ENCODE measurements around the gene PCIF1. TPM values are rescaled to one million over a fixed set of nuclear protein-coding genes. Genes with fewer than 3 reads are reported as not detected.

The PCIF1 gene
- total RNA-seq, 4 donors from 2014 or later, result 20.7 to 39.2 (median 24.8) TPM

DNA sequence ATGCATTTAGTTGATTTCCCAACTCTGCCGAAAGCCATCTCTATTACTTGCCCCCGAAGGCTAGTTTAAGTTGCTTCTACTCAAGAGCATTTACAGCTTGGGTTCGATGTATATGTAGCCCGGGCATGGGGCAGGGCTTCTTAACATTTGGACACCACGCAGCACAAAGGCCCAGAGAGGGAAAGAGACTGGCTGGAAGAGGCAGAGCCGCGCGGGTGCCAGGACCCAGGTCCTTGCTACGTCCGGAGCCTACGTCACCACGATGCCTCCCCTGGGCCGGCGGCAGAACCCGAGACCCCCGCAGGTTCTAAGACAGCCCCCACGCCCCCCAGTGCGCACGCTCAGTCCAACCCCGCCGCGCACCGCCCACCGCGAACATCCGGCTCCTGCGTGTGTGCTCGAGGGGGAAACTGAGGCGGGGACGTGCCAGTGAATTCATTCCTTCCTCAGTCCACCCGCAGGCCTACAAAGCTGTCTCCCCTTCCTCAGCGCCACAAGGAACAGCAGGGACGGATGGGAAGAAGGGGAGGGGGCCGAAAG is 367 bp upstream of the PCIF1 start:
- TF ChIP-seq, protein P1, sequence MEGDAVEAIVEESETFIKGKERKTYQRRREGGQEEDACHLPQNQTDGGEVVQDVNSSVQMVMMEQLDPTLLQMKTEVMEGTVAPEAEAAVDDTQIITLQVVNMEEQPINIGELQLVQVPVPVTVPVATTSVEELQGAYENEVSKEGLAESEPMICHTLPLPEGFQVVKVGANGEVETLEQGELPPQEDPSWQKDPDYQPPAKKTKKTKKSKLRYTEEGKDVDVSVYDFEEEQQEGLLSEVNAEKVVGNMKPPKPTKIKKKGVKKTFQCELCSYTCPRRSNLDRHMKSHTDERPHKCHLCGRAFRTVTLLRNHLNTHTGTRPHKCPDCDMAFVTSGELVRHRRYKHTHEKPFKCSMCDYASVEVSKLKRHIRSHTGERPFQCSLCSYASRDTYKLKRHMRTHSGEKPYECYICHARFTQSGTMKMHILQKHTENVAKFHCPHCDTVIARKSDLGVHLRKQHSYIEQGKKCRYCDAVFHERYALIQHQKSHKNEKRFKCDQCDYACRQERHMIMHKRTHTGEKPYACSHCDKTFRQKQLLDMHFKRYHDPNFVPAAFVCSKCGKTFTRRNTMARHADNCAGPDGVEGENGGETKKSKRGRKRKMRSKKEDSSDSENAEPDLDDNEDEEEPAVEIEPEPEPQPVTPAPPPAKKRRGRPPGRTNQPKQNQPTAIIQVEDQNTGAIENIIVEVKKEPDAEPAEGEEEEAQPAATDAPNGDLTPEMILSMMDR (IDR thresholded peaks at IDR 0.05; ENCODE audit: low read depth), result no peak

DNA sequence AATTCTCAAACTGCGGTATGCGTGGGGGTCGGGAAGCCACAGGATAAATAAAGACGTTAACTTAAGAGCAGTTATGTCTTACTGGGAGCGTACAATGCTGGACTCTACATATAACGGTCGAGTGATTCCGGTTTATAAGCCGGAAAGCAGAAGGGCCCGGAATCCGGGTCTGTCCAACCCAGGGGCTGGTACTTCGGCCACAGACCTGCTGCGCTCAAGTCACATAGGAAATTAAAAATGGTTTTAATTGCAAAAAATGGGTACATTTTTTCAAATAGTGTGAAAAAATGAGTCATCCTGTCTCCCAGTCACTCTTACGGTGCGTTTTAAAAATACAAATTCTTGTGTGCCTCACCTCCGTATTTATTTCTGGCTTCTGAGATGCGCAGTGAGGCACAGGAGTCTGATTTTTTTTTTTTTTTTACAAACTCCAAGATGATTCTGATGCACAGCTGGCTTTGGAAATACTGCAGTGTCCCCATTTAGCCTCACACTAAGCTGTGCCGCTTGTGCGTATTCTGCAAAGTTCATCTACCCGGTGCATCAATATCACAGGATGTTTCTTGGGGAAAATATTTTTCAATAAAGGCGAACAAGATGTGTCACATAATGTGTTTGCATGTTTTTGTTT is 1.0 kb downstream of the PCIF1 start:
- TF ChIP-seq, protein P1 (IDR thresholded peaks at IDR 0.05; ENCODE audit: low read depth), result no peak

DNA sequence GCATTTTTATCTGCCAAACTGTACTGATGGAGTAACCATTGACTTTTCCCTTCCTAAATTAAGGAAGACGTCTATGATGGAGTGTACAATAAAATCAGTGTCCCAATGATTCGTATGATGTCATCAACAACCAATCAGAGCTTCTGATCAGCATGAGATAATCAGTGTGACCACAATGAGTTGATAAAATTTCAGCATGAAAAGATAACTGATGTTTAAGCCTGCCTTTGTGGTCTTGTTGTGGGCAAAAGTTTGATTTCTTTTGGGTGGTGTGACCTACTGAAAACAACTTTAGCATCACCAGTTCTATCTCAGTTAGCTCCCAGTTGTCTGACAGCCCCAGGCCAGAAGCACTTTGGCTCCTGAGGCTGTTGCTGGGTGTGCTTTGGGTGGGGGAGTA is 3.3 kb downstream of the PCIF1 start:
- TF ChIP-seq, protein P1 (IDR thresholded peaks at IDR 0.05; ENCODE audit: low read depth), result no peak

DNA sequence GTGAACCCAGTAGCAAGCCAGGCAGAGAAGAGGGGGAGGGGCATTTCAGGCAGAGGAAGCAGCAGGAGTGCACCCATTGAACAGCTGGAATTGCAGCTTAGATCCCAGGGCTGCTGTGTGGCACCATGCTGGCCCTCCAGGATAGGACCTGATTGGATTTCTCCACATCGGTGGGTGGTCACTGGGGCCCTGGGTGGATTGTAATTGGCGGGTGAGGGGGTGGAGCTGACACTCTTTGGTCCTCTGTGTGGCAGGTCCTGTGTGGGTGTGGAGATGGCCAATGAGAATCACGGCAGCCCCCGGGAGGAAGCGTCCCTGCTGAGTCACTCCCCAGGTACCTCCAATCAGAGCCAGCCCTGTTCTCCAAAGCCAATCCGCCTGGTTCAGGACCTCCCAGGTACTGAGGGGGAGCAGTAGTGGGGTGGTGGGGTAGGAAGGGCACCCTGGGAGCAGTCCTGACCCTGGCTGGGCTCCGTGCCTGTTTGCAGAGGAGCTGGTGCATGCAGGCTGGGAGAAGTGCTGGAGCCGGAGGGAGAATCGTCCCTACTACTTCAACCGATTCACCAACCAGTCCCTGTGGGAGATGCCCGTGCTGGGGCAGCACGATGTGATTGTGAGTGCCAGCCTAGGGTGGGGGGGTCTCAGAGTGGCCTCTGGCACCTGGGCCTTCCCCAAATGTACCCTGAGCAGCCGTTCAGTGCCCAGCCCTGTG is 4.4 kb downstream of the PCIF1 start:
- TF ChIP-seq, protein P1 (IDR thresholded peaks at IDR 0.05; ENCODE audit: low read depth), result no peak

DNA sequence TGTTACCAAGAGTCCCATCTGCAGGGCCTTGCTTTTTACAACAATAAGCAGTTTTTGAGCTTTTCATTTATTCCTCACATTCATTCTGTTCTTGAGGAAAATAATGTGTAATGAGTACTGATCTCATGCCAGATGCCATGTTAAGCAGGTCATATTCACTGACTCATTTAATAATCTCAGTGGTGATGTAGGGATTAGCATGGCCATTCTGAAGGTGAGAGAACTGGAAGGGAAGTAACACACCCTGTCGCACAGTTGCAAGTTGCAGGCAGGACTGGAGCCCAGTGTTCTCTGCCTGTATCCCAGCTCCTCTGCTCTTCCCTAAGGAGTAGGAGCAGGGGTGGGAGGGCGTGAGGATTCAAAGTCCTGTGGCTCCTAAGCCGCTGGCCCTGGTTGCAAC is 5.6 kb downstream of the PCIF1 start:
- TF ChIP-seq, protein P1 (IDR thresholded peaks at IDR 0.05; ENCODE audit: low read depth), result no peak

DNA sequence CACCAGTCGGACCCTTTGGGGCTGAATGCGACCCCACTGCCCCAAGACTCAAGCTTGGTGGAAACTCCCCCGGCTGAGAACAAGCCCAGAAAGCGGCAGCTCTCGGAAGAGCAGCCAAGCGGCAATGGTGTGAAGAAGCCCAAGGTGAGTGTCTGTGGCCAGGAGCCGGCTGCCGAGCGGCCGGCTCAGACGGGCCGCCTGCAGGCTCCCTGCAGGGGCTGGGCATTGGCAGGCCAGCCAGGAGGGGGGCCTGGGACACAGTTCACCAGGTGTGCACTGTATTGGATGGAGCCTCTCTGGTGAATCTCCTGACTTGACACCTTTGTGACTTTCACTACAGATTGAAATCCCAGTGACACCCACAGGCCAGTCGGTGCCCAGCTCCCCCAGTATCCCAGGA is 6.0 kb downstream of the PCIF1 start:
- TF ChIP-seq, protein P1 (IDR thresholded peaks at IDR 0.05; ENCODE audit: low read depth), result no peak

DNA sequence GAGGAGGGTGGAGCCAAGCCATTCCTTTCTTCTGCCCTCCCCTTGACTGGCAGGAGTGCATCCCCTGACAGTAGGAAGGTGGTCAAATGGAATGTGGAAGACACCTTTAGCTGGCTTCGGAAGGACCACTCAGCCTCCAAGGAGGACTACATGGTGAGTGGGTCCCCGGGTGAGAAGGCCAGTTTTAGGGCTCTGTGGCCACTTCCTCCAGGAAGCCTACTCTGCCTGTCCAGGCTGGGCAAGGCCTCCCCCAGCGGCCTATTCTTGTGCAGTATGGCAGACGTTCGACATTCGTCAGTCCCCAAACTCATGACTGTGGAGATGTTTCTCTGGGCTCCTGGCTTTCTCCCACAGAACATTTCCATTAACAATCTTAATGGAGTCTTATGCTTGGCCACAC is 9.1 kb downstream of the PCIF1 start:
- TF ChIP-seq, protein P1 (IDR thresholded peaks at IDR 0.05; ENCODE audit: low read depth), result no peak
